ENCODE results near the gene TMEM263. TPM values are rescaled to one million over a fixed set of nuclear protein-coding genes. Genes with fewer than 3 reads are reported as not detected.

The TMEM263 gene
- total and polyA plus RNA-seq, 2 of the 13 experiments (the other 11 are each of a cell fraction or from before 2014, with no cell fraction given): 25.9 to 58.6 TPM

GRCh38 chr12:106986625-106987389 lies 31.1 kb downstream of the TMEM263 start, which contains the start of gene MTERF2 (continued):
- TF ChIP-seq PATZ1 (CRISPR knock-in tag; IDR thresholded peaks at IDR 0.05) (peak; percentile 75), CSRNP1 (CRISPR knock-in tag; IDR thresholded peaks at IDR 0.05) (peak; percentile 86), ELF3 (CRISPR knock-in tag; IDR thresholded peaks at IDR 0.05) (peak; percentile 54), PAX8 (CRISPR knock-in tag; IDR thresholded peaks at IDR 0.05; ENCODE audit: borderline replicate concordance) (no peak; the same call in 1 of the 2 replicates), ZFP37 (CRISPR knock-in tag; IDR thresholded peaks at IDR 0.05; ENCODE audit: borderline replicate concordance) (no peak), KMT2A (CRISPR knock-in tag; IDR thresholded peaks at IDR 0.05) (peak; percentile 92), FOXP1 (IDR thresholded peaks at IDR 0.05) (no peak), FOXP1 (CRISPR knock-in tag; IDR thresholded peaks at IDR 0.05) (no peak), IKZF1 (IDR thresholded peaks at IDR 0.05) (no peak), ZNF367 (CRISPR knock-in tag; IDR thresholded peaks at IDR 0.05; ENCODE audit: borderline replicate concordance) (peak; percentile 43; the same call in 1 of the 2 replicates), PHF20 (CRISPR knock-in tag; IDR thresholded peaks at IDR 0.05) (peak; percentile 63; the same call in 1 of the 2 replicates), ATF7-NPFF (CRISPR knock-in tag; IDR thresholded peaks at IDR 0.05; ENCODE audit: low read depth) (no peak; the same call in 1 of the 2 replicates), TFDP1 (CRISPR knock-in tag; IDR thresholded peaks at IDR 0.05; ENCODE audit: borderline replicate concordance) (peak; percentile 90), FOXO4 (CRISPR knock-in tag; conservative IDR thresholded peaks at IDR 0.05) (no peak), KLF9 (CRISPR knock-in tag; IDR thresholded peaks at IDR 0.05; ENCODE audit: low read depth) (no peak), NONO (IDR thresholded peaks at IDR 0.05) (no peak), NONO (CRISPR knock-in tag; conservative IDR thresholded peaks at IDR 0.05) (0 out of 2 replicates have a peak, but pooled peaks have one; percentile 42), SP1 (IDR thresholded peaks at IDR 0.05) (no peak), SP1 (CRISPR knock-in tag; IDR thresholded peaks at IDR 0.05) (peak; percentile 91), LCORL (IDR thresholded peaks at IDR 0.05) (no peak), LCORL (CRISPR knock-in tag; IDR thresholded peaks at IDR 0.05) (0 out of 2 replicates have a peak, but pooled peaks have one; percentile 17), DMAP1 (CRISPR knock-in tag; IDR thresholded peaks at IDR 0.05) (peak; percentile 40; the same call in 1 of the 2 replicates), GABPB1 (CRISPR knock-in tag; IDR thresholded peaks at IDR 0.05) (peak; percentile 77), PRDM4 (CRISPR knock-in tag; IDR thresholded peaks at IDR 0.05; ENCODE audit: borderline replicate concordance) (0 out of 2 replicates have a peak, but pooled peaks have one; percentile 45)
